GM19193 (cell line): Measurements from ENCODE around the gene HIPK2.

Experiments used
- POLR2A ChIP-seq: IDR thresholded peaks from 4 replicates; pipeline ENCODE4 v1.6.1; 2011; ENCODE audit not compliant: insufficient read depth, insufficient read length; ENCODE audit errors: extremely low read depth

Gene HIPK2

GRCh38 chr7:139769066-139769465, 8.7 kb downstream of the HIPK2 start:
- no peak for TF ChIP-seq POLR2A

DNA sequence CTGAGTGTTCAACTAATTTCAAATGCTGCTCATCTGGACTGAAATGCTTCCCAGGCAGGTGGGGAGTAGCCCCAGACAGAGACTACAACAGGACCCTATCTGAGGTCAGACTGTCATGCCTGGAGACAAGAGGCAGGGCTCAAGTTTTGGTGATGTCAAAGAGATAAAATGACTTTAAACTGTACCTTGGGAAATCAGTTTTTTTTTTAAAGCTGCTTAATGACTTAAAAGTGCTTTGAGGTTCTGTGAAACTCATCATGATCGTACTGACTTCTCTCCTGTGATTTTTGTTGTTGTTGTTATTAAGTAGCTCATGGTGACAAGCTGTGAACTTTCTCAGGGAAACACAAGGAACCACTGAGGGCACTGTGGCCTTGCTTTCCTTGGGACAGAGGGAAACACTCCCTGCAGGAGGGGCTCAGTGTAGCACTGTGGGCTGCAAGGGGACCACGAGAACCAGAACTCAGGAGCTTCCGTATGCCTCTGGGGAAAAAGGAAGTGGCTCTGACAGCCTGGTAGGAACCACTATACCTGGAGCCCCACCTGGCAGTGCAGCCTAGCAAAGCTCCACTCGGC, 9.5 kb downstream of the HIPK2 start:
- no peak for TF ChIP-seq POLR2A

GRCh38 chr7:139767561-139767982, 10.2 kb downstream of the HIPK2 start:
- TF ChIP-seq POLR2A = no peak

DNA sequence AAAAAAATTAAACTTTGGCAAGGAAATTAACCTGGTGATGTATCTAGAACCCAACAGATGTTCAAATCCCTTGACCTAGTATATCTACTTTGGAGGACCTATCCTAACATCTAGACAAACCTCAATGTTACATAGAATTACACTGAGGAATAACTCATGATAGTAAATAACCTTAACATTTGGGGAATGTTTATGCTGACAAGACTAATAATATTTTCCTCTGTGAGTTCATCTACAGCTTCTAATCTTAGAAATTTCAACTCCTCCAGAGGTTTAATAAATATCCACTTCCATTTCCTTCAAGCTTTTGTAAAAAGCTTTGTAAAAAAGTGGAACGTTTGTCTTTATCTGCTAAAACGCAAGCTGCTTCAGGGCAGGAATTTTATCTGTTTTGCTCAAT, 12.7 kb downstream of the HIPK2 start:
- no peak for TF ChIP-seq POLR2A

- TF ChIP-seq POLR2A = no peak
These were observed 14.5 kb downstream of the HIPK2 start for GRCh38 chr7:139763330-139763729.

DNA sequence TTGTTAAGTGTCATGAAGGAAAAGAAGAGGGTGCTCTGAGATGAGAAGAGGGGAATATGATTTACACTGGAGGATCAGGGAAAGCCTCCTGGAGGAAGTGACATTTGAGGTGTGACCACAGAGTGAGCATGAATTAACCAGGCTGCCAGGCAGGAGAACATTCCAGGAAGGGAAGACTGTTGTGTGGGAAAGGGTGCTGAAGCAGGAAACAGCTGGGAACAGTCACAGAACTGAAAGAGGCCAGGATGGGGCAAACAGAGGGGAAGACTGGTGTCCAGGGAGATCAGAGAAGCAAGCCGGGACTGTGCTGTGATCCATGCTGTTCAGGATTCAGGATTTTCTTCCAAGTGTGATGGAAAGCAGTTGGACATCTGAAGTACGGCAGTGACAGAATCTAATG, 14.9 kb downstream of the HIPK2 start:
- TF ChIP-seq POLR2A = no peak

- no peak for TF ChIP-seq POLR2A
These were observed 19.4 kb downstream of the HIPK2 start for GRCh38 chr7:139758388-139758787.

- TF ChIP-seq POLR2A = no peak
These were observed 19.8 kb downstream of the HIPK2 start for GRCh38 chr7:139757968-139758367.

DNA sequence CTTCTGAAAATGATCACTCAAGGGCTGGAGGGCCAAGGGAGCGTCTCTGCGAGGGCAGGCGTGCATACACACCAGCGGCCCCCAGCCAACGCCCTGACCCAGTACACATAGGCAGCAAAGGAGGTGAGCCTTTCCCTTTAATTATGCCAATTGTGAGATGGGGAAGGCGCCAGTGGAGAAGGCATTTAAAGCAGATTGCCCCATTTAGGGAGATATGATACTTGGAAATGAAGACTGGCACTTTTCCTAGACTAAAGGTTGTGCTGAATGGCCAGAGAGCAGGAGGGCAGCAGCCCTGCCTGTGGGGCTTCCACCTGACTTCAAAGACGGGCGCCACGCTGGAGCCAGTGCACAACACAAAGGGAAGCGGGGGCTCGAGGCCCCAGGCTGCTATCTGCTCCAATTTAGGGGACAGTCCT, 24.1 kb downstream of the HIPK2 start:
- TF ChIP-seq POLR2A = no peak

DNA sequence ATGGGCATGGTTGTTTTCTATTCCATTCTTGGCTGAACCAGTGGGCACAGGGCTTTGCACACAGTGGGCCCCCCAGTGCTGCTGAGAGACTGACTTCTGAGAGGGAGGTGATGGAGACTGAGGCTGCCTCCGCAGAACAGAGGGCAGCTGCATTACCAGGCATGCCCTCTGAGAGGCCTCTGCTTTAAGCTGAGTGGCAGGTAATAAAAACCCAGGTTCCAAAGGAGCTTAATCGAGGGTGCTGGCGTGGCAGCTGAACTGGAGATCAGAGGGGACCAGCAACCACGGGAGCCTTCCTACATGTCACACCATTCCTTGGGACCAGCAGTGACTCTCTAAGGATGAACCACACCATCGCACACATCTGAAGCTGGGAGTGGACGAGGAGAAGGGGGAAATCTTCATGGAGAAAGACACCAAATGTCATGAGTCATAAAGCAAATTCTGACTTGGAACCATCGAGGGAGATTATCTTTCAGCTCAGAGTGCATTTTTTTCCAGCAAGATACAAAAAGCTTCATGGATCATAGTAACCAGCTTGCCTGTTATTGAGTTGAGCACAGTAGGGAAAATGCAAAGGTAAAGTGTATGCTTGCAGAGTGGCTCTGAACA, 24.6 kb downstream of the HIPK2 start:
- no peak for TF ChIP-seq POLR2A

- no peak for TF ChIP-seq POLR2A
These were observed 25.2 kb downstream of the HIPK2 start for GRCh38 chr7:139752604-139753003.

GRCh38 chr7:139752148-139752547, 25.6 kb downstream of the HIPK2 start:
- TF ChIP-seq POLR2A = no peak

DNA sequence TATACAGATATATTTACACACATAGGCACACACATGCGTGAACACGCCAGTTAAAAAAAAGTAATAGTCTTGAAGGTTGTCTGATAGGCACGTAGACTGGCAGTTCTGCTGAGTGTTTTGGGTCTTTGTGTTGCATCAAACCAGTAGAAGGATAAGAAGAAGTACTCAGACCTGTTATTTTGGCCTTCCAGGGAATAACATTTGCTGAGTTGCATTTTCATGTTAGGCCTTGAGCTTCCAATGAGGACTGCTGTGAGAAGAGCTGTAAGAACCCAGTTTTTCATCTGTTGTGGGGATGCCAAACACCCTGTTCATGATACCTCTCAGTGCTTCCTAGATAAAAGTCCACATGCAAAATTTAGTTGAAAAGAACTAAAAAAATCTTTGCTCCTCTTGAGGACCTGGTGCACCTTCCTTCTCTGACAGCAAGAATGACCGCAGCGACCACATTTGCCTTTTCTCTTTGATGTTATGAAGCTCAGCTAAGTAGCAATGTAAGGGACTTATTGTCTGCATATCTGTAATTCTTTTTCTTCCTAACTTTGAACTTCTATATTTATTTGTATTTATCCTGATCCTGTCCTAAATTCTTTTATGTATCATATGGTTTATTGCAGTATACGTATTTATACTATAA, 27.2 kb downstream of the HIPK2 start:
- TF ChIP-seq POLR2A = no peak

- TF ChIP-seq POLR2A = no peak
These were observed 28.3 kb downstream of the HIPK2 start for GRCh38 chr7:139749545-139749944.

DNA sequence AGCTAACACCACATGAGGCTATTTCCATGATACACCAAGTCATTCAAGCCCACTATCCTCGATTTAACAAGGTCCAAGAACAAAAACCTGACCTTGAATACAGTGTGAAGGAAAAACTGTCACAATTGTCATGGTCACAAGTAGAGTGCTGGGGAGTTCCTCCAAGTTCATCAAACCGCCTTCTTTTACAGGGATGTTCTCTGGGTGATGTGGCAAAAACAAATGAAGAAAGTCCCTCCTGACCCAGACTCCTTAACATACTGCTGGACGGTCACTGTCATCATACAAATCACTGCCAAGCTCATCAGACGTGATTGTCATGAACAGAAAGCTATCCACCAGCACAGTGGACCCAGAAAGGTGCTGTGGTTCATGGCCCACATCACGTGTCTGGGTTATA, 28.9 kb downstream of the HIPK2 start:
- TF ChIP-seq POLR2A = no peak

- no peak for TF ChIP-seq POLR2A
These were observed 29.4 kb downstream of the HIPK2 start for GRCh38 chr7:139748373-139748765.
